Smooth muscle cell (in vitro differentiated cells): ENCODE results near the gene IL5RA. TPM values are rescaled to one million over a fixed set of nuclear protein-coding genes. Genes with fewer than 3 reads are reported as not detected.

ENCODE experiments used
- DNase-seq: peaks from one replicate; lab custom pipeline; 2025; ENCODE audit not compliant: unreplicated experiment; lab: John Stamatoyannopoulos, UW
- H2AFZ ChIP-seq: fragments of 200-600 bp; sonication (generic); 2 replicates; pipeline ENCODE4 v1.6.0; 2016; ENCODE audit warnings: antibody characterized with exemption, low read depth, mild to moderate bottlenecking
- H3F3A ChIP-seq: fragments of 200-600 bp; sonication (generic); 2 replicates; pipeline ENCODE4 v1.6.0; 2017; ENCODE audit warnings: antibody characterized with exemption, low read depth
- H3K27ac ChIP-seq: fragments of 200-600 bp; sonication (generic); 2 replicates; pipeline ENCODE4 v1.5.1; 2016; ENCODE audit warnings: low read depth, mild to moderate bottlenecking
- H3K27me3 ChIP-seq: fragments of 200-600 bp; sonication (generic); 2 replicates; pipeline ENCODE4 v1.6.1; 2016; ENCODE audit warnings: low read depth, mild to moderate bottlenecking
- H3K36me3 ChIP-seq: fragments of 200-600 bp; sonication (generic); 2 replicates; pipeline ENCODE4 v1.5.1; 2016; ENCODE audit warnings: low read depth
- H3K4me1 ChIP-seq: fragments of 200-600 bp; sonication (generic); 2 replicates; pipeline ENCODE4 v1.5.1; 2016; ENCODE audit warnings: low read depth
- H3K4me2 ChIP-seq: fragments of 200-600 bp; sonication (generic); 2 replicates; pipeline ENCODE4 v1.6.0; 2016; ENCODE audit warnings: mild to moderate bottlenecking
- H3K4me3 ChIP-seq: fragments of 200-600 bp; sonication (generic); 2 replicates; pipeline ENCODE4 v1.5.1; 2016; ENCODE audit warnings: mild to moderate bottlenecking
- H3K79me2 ChIP-seq: fragments of 200-600 bp; sonication (generic); 2 replicates; pipeline ENCODE4 v1.6.0; 2016; ENCODE audit warnings: low read depth, mild to moderate bottlenecking
- H3K9ac ChIP-seq: fragments of 200-600 bp; sonication (generic); 2 replicates; pipeline ENCODE4 v1.6.0; 2016; ENCODE audit warnings: low read depth
- H3K9me3 ChIP-seq: fragments of 200-600 bp; sonication (generic); replicated peaks from 2 replicates; pipeline ENCODE4 v1.5.1; 2016; ENCODE audit warnings: low read depth
- H4K20me1 ChIP-seq: fragments of 200-600 bp; sonication (generic); 2 replicates; pipeline ENCODE4 v1.6.0; 2016; ENCODE audit warnings: low read depth
- CTCF ChIP-seq: fragments of 200-600 bp; sonication (generic); IDR thresholded peaks from 2 replicates; pipeline ENCODE4 v1.5.1; 2017; ENCODE audit warnings: borderline replicate concordance, mild to moderate bottlenecking, antibody characterized with exemption; ENCODE audit not compliant: insufficient read depth, poor library complexity, severe bottlenecking
- WGBS: methylation state at CpG from one replicate; pipeline ENCODE4 v1.1.7; 2016; ENCODE audit warnings: low lambda C conversion rate; 5-methylcytosine and 5-hydroxymethylcytosine counted together
- polyA plus RNA-seq: library from polyadenylated mRNA; unstranded; fragments of >200 nt; fragmentation: Nextera tagmentation; extraction: Ambion mirVana; gene quantifications from 2 replicates; pipeline ENCODE4 v1.2.1, GENCODE V29; 2016
- total RNA-seq: library from RNA; depleted of rRNA; stranded (reverse); fragments of >200 nt; gene quantifications from 2 replicates; pipeline ENCODE4 v1.2.3, GENCODE V29; 2014

Gene IL5RA
- total and polyA plus RNA-seq, 2 experiments from 2014 or later, result 0.14 TPM; not detected in 1

- no peak for TF ChIP-seq CTCF
- Histone ChIP-seq H3K9me3 (no peaks in the 10 kb centered on the region), H3K4me3 (no peak overlapping the region), H3K27ac (peak overlapping the region; percentile 20), H3K36me3 (no peaks in the 10 kb centered on the region), H2AFZ (peak overlapping the region; percentile 8), H3K79me2 (no peaks in the 10 kb centered on the region), H3K9ac (no peak overlapping the region), H3F3A (peaks cover 10% of the 10 kb centered on the region), H3K27me3 (no peaks in the 10 kb centered on the region), H4K20me1 (no peaks in the 10 kb centered on the region), H3K4me2 (peak overlapping the region; percentile 22), H3K4me1 (no peaks in the 10 kb centered on the region)
- WGBS, result 9% methylated on average over 4 of the region's 4 CpGs
- no peak for DNase-seq
These were observed 78.8 kb downstream of the IL5RA start for GRCh38 chr3:3031326-3031725.

DNA sequence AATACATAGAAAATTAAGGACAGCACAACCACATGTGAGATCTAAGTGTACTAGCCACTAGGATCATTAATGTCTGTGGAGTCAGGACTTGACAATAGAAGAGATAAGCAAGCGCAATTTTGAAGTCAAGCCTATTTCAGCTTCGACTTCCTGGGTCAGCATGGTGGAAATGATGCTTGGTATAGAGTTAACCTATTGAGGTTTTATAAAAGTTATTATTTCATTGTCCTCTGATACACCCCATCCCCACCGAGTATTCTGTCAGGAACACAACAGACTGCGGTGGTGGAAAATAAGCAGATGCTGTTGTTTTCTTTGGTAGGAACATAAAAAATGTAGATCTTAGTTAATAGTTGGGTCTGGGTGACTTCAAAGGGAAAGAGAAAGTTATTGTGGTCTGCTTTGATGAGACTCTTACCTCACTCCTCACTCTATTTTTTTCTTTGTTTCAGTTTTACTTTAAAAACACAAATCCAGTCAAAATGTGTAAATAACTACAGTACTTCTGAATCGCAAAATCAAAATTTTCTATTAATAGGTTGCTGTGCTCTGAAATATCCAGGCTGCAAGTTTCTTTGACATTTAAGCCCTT, 82.1 kb downstream of the IL5RA start:
- no peaks in the 10 kb centered on the region for H4K20me1 ChIP-seq
- no peak overlapping the region for H3K9ac ChIP-seq
- no peak overlapping the region for H3K27ac ChIP-seq
- no peak overlapping the region for H3K4me3 ChIP-seq
- no peak overlapping the region for H2AFZ ChIP-seq
- WGBS, result 89% methylated on average over 5 of the region's 5 CpGs
- H3K79me2 ChIP-seq, result no peaks in the 10 kb centered on the region
- H3K9me3 ChIP-seq, result no peaks in the 10 kb centered on the region
- TF ChIP-seq CTCF, result no peak
- H3K4me1 ChIP-seq, result peaks cover 6% of the 10 kb centered on the region
- no peak for DNase-seq
- H3K36me3 ChIP-seq, result no peaks in the 10 kb centered on the region
- peaks cover 10% of the 10 kb centered on the region for H3F3A ChIP-seq
- no peaks in the 10 kb centered on the region for H3K27me3 ChIP-seq
- no peak overlapping the region for H3K4me2 ChIP-seq

- Histone ChIP-seq H3K36me3 (no peaks in the 10 kb centered on the region), H3K79me2 (no peaks in the 10 kb centered on the region), H3K4me2 (no peak overlapping the region), H3K27ac (no peak overlapping the region), H3K4me1 (peaks cover 8% of the 10 kb centered on the region), H2AFZ (no peak overlapping the region), H3F3A (no peaks in the 10 kb centered on the region), H3K9ac (no peak overlapping the region), H3K4me3 (no peak overlapping the region), H3K9me3 (no peaks in the 10 kb centered on the region), H4K20me1 (no peaks in the 10 kb centered on the region), H3K27me3 (no peaks in the 10 kb centered on the region)
- 53% methylated on average over 7 of the region's 7 CpGs for WGBS
- TF ChIP-seq CTCF, result no peak
- DNase-seq, result no peak
These were observed 86.9 kb downstream of the IL5RA start for GRCh38 chr3:3023111-3023745.

- no peaks in the 10 kb centered on the region for H3K79me2 ChIP-seq
- WGBS, result 87% methylated on average over 7 of the region's 7 CpGs
These were observed 90.0 kb downstream of the IL5RA start for GRCh38 chr3:3020209-3020608.

More at GRCh38 chr3:3020209-3020608, 90.0 kb downstream of the IL5RA start:
- no peak overlapping the region for H2AFZ ChIP-seq
- no peaks in the 10 kb centered on the region for H3K9me3 ChIP-seq
- H3F3A ChIP-seq, result no peaks in the 10 kb centered on the region
- no peak overlapping the region for H3K27ac ChIP-seq
- H3K4me3 ChIP-seq, result no peak overlapping the region
- H3K9ac ChIP-seq, result no peak overlapping the region
- no peak overlapping the region for H3K4me2 ChIP-seq
- H3K4me1 ChIP-seq, result peaks cover 8% of the 10 kb centered on the region
- H3K27me3 ChIP-seq, result no peaks in the 10 kb centered on the region
- H3K36me3 ChIP-seq, result no peaks in the 10 kb centered on the region
- no peaks in the 10 kb centered on the region for H4K20me1 ChIP-seq
- no peak for DNase-seq
- TF ChIP-seq CTCF, result no peak
